22Rv1 (cell line): ENCODE results near the gene MTCH2.

ENCODE experiments used
- H3K27ac ChIP-seq: fragments of 450-650 bp; 2 replicates; pipeline ENCODE4 v1.5.1; 2017
- ZFX ChIP-seq: fragments of 450-650 bp; IDR thresholded peaks from 2 replicates; pipeline ENCODE4 v1.6.1; 2017; ENCODE audit warnings: antibody characterized with exemption, borderline replicate concordance
- TF ChIP-seq, protein P1 (sequence below): fragments of 450-650 bp; IDR thresholded peaks from 2 replicates; pipeline ENCODE4 v1.5.1; 2017; ENCODE audit warnings: mild to moderate bottlenecking

MTCH2 gene

DNA sequence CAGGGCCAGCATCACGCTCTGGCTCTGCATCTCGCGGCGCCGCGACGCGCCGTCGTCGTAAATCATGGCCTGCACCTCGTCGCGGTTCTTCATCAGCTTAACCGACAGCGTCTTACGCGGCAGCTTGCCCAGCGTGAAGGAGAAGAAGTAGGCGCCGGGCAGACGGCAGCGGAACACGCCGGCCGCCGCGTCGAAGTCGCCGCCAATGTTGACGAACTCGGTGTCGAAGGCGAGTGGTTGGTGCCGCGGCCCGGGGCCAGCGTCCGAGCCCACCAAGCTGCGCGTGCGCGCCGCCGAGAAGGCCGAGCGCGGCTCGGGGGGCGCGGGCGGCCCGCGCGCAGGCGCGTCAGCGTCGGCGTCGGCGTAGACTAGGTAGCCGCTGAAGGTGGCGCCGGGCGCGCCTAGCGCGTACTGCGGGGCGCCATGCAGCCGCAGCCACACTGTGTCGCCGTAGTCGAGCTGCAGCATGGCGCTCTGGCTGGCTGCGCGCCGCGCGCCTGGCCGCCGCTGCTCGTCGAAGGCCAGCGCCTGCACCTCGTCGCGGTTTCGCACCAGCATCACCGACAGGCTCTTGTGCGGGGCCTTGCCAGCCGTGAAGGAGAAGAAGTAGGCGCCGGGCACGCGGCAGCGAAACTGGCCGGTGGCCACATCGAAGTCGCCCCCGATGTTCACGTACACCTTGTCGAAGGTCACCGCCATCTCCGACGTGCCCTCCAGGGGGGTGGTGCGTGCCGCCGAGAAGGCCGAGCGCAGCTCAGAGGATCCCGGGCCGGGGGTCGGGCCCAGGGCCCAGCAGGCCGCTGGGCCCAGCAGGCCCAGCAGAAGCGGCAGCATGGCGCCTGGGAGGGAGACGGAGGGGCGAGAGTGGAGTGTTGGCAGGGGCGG is 52.1 kb downstream of the MTCH2 start:
- no peak for TF ChIP-seq ZFX
- TF ChIP-seq, protein P1, sequence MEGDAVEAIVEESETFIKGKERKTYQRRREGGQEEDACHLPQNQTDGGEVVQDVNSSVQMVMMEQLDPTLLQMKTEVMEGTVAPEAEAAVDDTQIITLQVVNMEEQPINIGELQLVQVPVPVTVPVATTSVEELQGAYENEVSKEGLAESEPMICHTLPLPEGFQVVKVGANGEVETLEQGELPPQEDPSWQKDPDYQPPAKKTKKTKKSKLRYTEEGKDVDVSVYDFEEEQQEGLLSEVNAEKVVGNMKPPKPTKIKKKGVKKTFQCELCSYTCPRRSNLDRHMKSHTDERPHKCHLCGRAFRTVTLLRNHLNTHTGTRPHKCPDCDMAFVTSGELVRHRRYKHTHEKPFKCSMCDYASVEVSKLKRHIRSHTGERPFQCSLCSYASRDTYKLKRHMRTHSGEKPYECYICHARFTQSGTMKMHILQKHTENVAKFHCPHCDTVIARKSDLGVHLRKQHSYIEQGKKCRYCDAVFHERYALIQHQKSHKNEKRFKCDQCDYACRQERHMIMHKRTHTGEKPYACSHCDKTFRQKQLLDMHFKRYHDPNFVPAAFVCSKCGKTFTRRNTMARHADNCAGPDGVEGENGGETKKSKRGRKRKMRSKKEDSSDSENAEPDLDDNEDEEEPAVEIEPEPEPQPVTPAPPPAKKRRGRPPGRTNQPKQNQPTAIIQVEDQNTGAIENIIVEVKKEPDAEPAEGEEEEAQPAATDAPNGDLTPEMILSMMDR, result no peak
- no peak overlapping the region for H3K27ac ChIP-seq

GRCh38 chr11:47589584-47589976 is 52.8 kb downstream of the MTCH2 start:
- no peak for TF ChIP-seq ZFX
- TF ChIP-seq, protein P1, result no peak

DNA sequence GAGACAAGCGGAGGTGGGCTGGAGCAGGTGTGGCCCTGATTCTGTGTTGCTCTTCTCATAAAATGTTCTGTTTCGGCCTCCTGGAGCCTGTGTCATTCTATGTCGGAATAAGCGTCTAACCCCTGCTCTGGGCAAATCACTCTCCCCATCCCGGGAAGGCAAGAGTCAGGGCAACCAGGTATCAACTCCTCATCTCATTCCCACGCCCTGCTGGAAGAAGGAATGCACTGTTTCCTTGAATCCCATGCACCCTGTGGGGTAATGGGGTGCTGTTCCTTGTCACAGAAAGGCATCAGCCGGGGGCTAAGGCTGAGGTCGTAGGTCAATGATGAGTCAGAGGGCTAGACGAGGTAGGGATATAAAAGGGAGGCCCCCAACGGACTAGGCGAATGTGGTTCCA is 53.2 kb downstream of the MTCH2 start:
- no peak for TF ChIP-seq ZFX
- TF ChIP-seq, protein P1, result no peak
- no peak overlapping the region for H3K27ac ChIP-seq

More at GRCh38 chr11:47589584-47589976, 52.8 kb downstream of the MTCH2 start:
- no peak overlapping the region for H3K27ac ChIP-seq

- TF ChIP-seq, protein P1, result no peak
- TF ChIP-seq ZFX, result no peak
- no peak overlapping the region for H3K27ac ChIP-seq
Observed at GRCh38 chr11:47587723-47588326, 54.5 kb downstream of the MTCH2 start.

GRCh38 chr11:47587039-47587716 is 55.2 kb downstream of the MTCH2 start:
- H3K27ac ChIP-seq, result no peak overlapping the region
- TF ChIP-seq, protein P1, result no peak
- TF ChIP-seq ZFX, result no peak

GRCh38 chr11:47586098-47586855 is 56.1 kb downstream of the MTCH2 start, which contains the start of gene FAM180B:
Gene FAM180B (plus strand): TSS chr11:47586678. CDS start chr11:47586769, 91 bp downstream.
- TF ChIP-seq, protein P1, result no peak
- TF ChIP-seq ZFX, result no peak
- H3K27ac ChIP-seq, result no peak within 1 kb of the TSS
